ENCODE data around the gene PSMB3. TPM values are rescaled to one million over a fixed set of nuclear protein-coding genes. Genes with fewer than 3 reads are reported as not detected.
A peak's percentile ranks its signal among the peaks of the same experiment; 100 is the strongest.
"Not testable (repeated sequence)": the region's sequence is repeated elsewhere in the genome, so short reads cannot be mapped to it uniquely, and the experiment has no call there.

The PSMB3 gene
- total RNA-seq, 1 donor from 2014 or later, result 367 TPM

DNA sequence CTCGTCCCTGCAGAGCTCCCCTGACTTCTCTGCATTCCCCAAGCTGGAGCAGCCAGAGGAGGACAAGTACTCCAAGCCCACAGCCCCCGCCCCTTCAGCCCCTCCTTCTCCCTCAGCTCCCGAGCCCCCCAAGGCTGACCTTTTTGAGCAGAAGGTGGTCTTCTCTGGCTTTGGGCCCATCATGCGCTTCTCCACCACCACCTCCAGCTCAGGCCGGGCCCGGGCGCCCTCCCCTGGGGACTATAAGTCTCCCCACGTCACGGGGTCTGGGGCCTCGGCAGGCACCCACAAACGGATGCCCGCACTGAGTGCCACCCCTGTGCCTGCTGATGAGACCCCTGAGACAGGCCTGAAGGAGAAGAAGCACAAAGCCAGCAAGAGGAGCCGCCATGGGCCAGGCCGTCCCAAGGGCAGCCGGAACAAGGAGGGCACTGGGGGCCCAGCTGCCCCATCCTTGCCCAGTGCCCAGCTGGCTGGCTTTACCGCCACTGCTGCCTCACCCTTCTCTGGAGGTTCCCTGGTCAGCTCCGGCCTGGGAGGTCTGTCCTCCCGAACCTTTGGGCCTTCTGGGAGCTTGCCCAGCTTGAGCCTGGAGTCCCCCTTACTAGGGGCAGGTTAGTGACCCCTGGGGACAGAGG lies 36.1 kb upstream of the PSMB3 start:
- no peak for DNase-seq (ENCODE audit: low read depth, low spot score)

DNA sequence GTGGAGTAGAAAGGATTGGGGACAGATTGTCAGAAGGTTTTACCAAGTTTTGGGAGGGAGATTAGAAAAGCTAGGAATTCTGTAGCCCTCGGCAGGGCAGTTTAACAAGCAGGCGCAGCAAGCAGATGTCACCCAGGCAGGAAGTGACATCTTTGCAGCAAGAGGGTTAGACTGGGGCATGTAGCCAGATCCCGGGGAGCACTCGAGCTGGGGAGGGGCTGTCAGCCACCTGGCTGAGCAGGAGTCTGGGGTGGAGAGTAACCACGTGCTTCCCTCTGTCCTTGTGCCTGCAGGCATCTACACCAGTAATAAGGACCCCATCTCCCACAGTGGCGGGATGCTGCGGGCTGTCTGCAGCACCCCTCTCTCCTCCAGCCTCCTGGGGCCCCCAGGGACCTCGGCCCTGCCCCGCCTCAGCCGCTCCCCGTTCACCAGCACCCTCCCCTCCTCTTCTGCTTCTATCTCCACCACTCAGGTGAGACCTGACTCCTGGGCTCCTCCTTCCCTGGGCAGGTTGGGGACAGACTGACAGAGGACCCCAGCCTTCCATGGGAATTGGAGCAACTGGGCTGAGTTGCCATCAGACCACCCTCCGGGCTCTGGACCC lies 35.3 kb upstream of the PSMB3 start:
- no peak for DNase-seq (ENCODE audit: low read depth, low spot score)

DNA sequence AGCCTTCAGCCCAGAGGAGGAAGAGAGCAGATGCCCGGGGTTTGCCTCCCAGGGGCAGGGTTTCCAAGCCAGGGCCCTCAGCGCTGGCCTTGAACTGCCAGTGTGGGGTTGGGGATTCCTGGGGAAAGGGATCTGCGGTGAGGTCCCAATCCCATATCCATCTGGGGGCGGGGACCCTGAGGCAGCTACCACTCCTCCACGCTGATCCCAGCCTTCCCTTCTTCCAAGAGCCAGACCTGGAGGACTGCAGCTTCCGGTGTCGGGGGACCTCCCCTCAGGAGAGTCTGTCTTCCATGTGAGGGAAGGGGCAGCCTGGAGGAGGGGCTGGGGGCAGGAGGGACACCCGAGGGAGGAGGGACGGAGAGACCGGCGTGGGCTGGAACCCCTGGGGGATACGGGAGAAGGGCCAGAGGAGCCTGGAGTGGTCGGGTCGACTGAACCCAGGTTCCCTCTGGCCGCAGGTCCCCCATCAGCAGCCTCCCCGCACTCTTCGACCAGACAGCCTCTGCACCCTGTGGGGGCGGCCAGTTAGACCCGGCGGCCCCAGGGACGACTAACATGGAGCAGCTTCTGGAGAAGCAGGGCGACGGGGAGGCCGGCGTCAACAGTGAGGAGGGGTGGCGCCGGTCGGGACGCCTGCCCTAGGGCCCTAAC lies 33.1 kb upstream of the PSMB3 start:
- no peak for DNase-seq (ENCODE audit: low read depth, low spot score)

DNA sequence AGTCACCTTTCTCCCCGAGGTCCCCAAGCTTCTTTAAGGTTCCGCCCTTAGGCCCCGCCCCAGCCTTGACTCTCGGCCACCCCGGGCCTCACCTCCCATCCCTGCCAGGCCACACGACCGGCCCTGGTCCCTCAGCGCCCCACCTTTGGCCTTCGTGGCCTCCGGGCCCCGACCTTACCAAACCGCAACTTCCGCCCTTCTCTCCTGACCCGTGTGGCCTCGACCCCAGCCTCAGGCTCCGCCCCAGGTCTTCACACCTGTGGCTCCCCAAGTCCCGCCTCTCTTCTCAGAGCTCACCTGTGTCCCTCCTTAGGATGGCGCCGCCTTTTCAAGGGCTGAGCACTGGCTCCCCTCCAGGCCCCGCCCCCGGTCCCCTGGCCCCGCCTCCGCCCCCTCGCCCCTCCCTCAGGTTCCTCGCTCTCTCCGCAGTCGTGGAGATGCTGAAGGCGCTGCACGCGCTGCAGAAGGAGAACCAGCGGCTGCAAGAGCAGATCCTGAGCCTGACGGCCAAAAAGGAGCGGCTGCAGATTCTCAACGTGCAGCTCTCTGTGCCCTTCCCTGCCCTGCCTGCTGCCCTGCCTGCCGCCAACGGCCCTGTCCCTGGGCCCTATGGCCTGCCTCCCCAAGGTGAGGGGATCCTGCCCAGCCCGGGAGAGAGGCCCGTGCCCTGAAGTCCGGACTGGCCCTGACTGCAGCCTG lies 32.4 kb upstream of the PSMB3 start:
- DNase-seq (ENCODE audit: low read depth, low spot score), result no peak

DNA sequence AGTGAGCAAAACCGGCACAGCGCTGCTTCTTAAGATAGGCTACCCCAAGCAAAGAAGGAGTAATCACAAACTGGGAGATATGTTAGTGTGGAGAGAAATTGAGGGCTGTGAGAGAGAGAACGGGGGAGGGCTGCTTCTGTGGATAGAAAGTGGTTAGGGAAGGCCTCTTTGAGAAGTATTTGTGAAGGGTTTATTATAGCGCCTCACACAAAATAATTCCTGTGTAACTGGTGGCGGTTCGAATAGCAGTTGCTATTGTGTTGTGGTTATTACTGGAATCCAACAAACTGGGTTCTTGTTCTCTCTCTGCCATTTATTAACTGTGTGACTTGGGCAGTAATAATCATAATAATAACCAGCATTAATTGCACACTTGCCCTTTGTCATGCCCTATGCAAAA lies 31.6 kb upstream of the PSMB3 start:
- DNase-seq (ENCODE audit: low read depth, low spot score), result no peak

DNA sequence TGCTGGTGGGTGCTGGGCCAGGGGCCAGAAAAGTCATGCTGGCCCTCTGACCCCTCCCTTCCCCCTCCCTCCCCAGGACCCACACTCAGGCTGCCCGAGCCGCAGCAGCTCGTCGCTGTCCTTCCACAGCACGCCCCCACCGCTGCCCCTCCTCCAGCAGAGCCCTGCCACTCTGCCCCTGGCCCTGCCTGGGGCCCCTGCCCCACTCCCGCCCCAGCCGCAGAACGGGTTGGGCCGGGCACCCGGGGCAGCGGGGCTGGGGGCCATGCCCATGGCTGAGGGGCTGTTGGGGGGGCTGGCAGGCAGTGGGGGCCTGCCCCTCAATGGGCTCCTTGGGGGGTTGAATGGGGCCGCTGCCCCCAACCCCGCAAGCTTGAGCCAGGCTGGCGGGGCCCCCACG lies 30.7 kb upstream of the PSMB3 start:
- DNase-seq (ENCODE audit: low read depth, low spot score), result no peak

DNA sequence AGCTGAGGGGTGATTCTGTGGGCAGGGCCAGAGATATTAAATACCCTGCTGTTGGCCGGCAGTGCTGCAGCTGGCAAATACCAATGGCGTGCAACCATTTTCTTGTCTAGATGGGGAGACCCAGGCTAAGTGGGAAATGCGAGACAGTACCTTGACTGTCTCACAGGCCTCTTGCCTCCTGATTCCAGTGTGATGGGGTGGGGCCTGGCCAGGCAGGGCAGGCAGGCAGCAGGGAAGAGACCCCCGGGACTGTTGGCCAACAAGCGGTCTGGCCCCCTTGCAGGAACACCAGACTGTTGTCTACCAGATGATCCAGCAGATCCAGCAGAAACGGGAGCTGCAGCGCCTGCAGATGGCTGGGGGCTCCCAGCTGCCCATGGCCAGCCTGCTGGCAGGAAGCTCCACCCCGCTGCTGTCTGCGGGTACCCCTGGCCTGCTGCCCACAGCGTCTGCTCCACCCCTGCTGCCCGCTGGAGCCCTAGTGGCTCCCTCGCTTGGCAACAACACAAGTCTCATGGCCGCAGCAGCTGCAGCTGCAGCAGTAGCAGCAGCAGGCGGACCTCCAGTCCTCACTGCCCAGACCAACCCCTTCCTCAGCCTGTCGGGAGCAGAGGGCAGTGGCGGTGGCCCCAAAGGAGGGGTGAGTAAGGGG lies 28.1 kb upstream of the PSMB3 start:
- DNase-seq (ENCODE audit: low read depth, low spot score), result no peak

DNA sequence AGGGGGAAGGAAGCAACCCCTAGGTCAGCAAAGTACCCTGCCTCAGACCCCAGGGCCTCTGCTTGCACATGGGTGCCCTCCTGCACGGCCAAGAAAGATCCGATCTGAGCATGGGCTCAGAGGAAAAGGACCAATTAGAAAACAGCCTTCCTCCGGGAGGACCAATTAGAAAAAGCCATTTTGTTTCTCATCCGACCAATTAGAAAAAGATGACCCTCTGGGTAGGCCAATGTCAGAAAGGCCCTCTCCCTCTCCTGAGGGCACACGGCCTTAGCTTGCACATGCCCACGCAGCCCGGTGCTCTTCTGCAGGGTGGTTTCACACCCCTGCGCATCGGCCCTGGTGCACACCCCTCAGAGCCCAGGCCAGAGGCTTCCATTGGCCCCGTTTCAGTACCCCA lies 27.5 kb upstream of the PSMB3 start:
- DNase-seq (ENCODE audit: low read depth, low spot score), result no peak

DNA sequence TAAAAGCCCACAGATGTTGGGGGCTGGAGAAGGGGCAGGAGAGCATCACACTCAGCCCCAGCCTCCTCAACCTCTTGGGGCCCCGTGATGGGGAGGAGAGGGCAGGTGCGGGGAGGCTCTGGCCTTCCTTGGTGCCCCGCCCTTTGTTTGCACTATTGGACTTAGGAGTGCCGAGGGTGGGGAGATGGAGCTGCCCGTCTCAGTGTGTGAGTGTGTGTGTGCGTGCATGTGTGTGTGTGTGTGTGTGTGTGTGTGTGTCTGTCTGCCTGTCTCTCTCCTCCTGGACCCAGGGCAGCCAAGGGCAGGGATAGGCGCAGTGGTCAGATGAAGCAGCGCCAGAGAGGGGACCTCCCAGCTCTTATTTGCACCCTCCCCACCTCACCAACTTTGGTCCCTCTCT lies 26.4 kb upstream of the PSMB3 start:
- DNase-seq (ENCODE audit: low read depth, low spot score), result not testable (repeated sequence)

DNA sequence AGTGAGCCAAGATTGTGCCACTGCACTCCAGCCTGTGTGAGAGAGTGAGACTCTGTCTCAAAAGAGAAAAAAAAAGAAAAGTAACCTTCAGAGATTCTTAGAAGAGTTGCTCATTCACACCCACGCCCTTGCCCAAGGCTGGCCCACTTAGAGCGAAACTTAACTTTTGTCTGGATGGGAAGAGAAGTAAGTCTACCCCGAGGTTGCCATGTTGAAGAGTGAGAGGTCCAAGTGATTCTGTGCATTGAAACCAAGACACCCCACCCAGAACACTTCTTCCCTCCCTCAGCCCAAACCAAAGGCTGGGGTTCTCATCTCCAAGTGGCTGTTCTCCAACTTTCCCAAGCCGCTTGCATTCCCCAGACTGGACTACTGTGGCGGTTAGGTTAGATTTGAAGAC lies 24.8 kb upstream of the PSMB3 start:
- no peak for DNase-seq (ENCODE audit: low read depth, low spot score)

DNA sequence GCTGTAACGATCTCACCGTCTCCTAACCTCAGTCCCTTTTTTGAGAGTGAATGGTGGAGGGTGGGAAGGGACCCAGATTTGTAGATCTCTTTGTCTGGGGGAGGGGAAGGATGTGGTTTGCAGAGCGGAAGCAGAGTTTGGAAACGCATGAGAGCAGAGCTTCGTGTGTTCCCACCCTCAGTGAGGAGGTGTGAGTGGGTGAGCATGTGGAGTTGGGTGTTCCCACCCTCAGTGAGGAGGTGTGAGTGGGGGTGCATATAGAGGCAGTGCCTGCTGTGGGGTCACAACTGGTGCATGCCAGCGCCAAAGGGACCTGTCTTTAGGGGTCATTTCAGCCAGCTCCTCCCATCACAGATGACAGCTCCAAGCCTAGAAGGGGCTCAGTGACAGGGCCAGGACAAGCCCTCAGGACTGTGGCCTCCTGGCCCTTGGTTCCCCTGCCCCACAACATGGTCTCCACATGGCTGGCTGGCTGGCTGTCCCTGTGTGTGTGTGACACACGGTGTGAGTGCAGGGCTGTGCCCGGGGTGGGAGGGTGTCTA lies 24.2 kb upstream of the PSMB3 start:
- DNase-seq (ENCODE audit: low read depth, low spot score), result no peak

DNA sequence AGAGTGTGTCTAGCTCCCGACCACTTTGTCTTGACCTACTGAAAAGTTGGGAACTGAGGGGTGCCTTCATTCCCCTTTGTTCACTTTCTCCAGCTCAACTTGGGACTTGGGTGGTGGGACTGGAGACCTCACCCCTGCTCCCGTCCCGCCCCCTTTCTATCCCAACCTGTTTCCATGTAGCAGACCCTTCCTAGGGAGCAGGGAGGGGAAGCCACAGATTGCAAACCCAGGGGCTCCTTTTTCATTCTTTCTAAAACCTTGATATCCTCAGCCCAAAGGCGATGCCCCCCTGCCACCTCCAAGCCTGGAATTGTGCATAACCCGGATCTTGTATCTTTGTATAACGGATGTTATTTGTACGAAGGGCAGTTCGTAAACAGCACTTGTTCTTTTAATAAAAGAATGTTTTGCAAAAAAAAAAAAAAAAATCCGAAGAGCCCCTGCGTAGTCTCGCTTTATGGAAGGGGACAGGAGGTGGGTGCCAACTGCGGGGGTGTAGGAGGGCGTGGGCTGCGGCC lies 23.1 kb upstream of the PSMB3 start:
- DNase-seq (ENCODE audit: low read depth, low spot score), result no peak

DNA sequence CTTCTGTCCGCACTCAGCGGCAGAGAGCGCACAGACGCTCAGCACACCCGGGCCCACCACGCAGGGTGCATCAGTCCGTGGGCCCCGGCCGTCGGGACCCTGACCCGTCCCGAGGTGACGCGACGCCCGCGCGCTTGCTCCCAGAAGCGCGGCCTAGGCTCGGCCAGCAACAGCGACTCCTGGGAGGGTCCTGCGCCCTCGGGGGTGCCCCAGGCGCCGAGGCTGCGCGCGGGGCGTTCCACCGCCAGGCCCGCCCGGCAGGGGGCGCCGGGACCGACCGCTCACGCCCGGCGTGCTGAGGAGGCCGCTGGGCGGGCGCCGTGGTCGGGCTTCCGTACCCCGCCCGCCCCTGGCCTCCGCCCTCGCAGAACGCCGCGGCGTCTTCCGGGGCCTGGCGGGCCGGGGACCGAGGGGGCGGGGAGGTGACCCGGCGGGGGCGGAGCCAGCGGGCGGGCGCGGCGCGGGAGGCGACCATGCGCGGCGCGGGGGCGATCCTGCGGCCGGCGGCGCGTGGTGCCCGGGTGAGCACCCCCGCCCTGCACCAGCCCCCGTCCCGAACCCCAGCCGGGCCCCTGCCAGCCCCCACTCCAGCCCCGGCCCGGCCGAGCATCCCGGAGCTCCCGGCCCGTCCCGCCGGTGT lies 22.5 kb upstream of the PSMB3 start, which contains the start of gene CISD3:
TSS of gene CISD3 (plus strand) at position 456 of the 640 bp plus-strand sequence. CDS start at position 474, 18 bp downstream.
- peak; percentile 30 for DNase-seq (ENCODE audit: low read depth, low spot score)

DNA sequence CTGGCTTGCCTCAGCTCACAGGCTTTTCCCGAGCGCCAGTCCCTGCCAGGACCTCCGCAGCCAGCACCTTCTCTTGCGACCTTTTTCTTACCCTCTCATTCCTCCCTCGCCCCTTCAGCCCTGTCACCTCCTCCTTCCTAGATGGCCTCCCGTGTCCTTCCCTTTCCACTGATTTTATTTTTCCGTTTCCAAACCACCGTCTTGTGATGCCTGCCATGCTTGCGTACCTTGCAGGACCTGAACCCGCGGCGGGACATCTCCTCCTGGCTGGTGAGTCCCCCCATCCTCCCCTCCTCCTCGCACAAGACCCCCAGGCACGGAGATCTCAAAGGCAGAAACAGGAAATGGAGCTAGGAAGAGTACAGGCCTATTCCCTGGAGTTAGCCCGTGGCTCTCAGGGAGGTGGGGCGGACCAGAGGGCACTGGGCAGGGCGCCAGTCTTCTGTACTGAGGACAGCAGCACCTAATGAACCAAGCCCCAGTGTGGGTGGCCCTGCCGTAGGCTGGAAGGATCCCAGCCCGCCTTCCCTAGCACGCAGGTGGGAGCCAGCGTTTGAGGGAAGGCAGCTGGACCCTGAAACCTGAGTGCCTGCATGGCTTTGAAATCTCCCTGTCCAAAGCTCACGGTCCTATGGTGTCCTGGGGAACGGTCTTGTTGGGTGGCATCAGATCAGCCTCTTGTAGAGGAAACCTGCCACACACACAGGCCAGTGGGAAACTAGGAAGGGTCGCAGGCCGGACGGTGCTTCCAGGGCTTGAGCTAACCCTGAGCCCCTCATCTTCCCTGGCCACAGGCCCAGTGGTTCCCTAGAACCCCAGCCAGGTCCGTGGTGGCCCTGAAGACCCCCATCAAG lies 21.8 kb upstream of the PSMB3 start:
- DNase-seq (ENCODE audit: low read depth, low spot score), result no peak

DNA sequence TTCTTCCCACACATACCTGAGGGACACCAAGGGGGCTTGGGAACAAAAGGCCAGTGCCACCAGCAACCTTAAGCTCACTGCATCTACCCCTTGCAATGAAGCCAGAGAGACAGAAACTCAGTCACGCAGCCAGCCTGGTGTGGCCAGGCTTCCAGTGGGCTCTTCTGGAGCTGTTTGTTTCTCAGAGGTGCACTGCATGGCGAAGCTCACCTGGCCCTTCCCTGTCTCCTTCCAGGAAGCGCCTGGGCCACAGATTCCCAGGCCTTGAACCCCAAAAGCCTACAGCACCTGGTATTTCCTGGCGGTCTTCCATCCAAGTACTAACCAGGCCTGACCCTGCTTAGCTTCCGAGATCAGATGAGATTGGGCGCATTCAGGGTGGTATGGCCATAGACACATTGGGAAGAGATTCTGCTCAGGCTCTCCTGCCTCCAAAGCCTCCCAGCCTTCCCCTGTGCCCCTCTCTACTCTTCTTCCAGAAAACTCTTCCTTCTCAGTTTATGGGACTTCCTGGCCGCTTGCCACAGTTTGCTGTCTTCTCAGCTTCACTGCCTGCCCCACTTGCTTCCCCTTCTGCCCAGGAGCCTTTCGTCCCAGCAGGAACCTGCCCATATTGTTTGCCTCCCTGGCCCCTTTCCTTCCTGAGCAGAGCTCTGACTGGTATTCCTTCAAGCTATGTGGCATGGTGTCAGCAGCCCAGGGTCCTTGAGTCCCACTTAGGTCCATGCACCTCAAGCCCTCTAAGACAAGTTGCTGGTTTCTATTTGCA lies 20.8 kb upstream of the PSMB3 start:
- no peak for DNase-seq (ENCODE audit: low read depth, low spot score)

DNA sequence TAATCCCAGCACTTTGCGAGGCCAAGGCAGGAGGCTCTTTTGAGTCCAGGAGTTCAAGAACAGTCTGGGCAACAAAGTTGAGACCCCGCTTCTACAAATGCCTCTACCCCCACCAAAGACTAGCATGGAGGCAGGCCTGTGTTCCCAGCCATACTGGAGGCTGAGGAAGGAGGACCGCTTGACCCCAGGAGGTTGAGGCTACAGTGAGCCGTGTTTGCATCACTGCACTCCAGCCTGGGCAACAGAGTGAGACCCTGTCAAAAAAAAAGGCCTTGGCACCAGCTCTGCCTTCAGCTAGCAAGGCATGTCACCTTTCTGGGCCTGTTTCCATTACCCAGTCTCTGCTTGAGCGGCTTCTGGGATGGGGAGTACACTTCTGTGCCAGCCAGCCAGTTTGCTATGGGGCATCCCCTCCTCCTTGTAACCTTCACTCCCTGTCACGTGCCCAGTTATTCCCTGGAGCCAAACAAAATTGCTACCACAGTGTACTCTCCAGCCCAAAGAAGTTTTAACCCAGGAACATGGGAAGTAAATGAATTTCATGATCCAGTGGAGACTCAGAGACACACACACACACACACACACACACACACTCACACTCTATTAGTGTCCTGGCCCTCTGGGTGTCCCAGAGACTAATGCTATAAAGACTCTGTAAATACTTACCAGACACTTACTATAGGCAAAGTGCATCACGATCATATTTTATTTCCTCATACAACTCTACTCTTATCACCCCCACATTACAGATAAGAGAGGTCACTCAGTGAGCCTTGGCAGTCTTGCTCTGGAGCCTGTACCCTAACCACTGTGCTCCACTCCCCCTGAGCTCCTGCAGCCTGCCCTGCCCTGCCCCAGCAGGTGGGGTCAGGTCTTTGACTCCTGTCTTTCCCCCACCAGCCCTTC lies 19.9 kb upstream of the PSMB3 start:
- no peak for DNase-seq (ENCODE audit: low read depth, low spot score)

DNA sequence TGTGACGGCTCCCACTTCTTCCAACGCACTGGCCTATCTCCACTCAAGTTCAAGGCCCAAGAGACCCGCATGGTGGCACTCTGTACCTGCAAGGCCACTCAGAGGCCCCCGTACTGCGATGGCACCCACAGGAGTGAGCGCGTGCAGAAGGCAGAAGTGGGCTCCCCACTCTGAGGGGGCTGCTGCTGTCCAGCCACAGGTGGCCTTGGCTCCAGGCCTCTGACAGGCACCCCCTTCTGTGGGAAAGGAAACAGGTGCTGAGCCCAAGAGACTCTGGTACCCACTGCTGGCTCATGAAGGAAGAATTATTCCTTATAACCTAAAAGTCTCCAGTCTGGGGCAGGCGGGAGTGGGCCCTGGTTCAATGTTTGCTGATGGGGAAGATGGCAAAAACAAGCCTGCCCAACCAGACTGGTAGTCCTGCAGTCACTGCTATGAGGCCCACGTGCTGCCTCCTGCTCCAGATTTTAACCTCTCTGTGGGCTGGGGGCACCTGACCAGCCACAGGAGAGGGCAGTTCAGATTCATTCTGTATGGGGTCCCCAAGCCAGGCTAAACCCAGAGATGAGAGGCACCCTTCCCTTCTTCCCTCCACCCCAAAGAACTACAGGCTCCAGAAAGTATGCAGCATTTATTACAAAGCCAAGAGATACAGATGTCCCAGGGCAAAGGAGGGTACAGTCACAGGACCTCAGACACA lies 19.1 kb upstream of the PSMB3 start:
- no peak for DNase-seq (ENCODE audit: low read depth, low spot score)

All from pulmonary artery endothelial cell (primary cell).